GM10248 (cell line): ENCODE measurements around the gene CPLX1.

Source experiments
- CTCF ChIA-PET: fragments of 300-600 bp; sonication (Branson Sonifier 250); formaldehyde crosslinking; extraction: SDS; loops from one replicate; lab custom pipeline; 2021; ENCODE audit warnings: antibody characterized with exemption; lab: Yijun Ruan, JAX
- POLR2A ChIA-PET: fragments of 350-650 bp; sonication (Branson Sonifier 250); formaldehyde crosslinking; extraction: SDS; loops from one replicate; lab custom pipeline; 2020; ENCODE audit warnings: antibody characterized with exemption; lab: Yijun Ruan, JAX
- DNase-seq: peaks from one replicate; pipeline ENCODE4 v3.0.0; 2012; ENCODE audit errors: extremely low spot score
- TF ChIP-seq, protein P1 (sequence below): IDR thresholded peaks from 2 replicates; pipeline ENCODE4 v1.5.1; 2012; ENCODE audit warnings: mild to moderate bottlenecking, low read depth; ENCODE audit errors: extremely low read depth, missing control alignments, control extremely low read depth

CPLX1 gene

DNA sequence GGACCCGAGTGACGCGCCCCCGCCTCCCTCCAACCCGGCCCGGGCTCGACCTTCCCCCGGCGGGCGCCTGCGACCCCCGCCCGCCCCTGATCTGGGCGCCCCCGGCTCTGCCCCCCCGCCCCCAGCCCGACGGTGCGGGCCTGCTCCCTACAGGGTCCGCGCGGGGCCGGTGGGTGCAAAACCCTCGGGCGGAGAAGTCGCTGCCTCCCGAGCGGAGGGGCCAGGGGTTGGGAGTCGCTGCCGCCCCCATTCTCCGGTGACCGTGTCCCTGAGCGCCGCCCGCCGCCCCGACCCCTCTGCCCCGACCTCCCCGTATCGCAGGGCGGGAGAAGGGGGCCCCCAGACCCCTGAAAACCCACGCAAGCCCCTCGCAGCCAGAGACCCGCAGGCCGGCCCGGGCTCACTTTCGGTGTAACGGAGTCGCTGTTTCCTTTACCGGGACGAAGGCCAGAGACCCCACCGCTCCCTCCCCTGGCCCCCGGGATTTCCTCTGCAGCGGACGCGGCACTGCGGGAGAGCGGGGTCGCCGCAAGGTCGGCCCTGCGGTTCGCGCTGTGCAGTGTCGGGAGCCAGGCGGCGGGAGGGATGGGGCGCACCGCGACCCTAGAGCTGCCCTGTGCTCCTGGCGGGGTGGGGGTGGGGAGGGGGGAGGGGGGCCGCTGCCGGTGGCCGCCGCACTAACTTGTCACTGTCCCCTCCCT lies 729 bp upstream of the CPLX1 start:
- ChIA-PET POLR2A (interaction anchor here (0.6 kb wide), 1 partner anchor 43 kb away, joined by 3 read pairs; no protein-coding TSS in a partner anchor), CTCF (no interaction called here)
- TF ChIP-seq, protein P1, sequence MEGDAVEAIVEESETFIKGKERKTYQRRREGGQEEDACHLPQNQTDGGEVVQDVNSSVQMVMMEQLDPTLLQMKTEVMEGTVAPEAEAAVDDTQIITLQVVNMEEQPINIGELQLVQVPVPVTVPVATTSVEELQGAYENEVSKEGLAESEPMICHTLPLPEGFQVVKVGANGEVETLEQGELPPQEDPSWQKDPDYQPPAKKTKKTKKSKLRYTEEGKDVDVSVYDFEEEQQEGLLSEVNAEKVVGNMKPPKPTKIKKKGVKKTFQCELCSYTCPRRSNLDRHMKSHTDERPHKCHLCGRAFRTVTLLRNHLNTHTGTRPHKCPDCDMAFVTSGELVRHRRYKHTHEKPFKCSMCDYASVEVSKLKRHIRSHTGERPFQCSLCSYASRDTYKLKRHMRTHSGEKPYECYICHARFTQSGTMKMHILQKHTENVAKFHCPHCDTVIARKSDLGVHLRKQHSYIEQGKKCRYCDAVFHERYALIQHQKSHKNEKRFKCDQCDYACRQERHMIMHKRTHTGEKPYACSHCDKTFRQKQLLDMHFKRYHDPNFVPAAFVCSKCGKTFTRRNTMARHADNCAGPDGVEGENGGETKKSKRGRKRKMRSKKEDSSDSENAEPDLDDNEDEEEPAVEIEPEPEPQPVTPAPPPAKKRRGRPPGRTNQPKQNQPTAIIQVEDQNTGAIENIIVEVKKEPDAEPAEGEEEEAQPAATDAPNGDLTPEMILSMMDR, result no peak
- no peak for DNase-seq

GRCh38 chr4:825063-825970 lies 612 bp downstream of the CPLX1 start:
- CTCF ChIA-PET, result no interaction called here

DNA sequence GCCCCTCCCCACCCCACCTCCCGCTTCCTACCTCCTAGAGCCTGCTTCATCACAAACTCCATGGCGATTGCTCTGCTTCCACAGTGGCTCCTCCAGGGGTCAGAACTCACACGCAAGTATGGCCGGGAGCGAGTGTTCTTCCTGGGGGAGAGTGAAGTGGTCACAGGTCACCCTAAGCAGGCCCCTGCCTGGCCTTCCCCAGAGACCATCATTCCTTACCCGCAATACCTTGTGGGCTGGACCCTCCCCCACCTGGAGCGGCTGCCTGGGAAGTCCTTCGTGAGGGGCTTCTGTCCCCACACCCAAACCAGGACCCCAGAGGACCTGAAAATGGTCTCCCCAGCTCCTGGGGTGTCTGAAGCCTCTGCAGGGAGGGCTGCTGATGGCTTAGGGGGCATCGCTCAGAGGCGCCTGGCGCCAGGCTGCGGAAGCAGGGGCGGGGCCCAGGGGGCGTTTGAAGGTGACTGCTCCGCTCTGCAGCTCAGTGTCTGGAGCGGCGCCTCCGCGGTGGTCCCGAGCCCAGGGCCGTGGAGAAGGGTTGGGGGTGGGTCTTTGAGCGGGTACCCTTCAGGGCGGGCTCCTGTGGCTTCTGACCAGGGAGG lies 1.4 kb downstream of the CPLX1 start:
- POLR2A ChIA-PET, result no interaction called here

More at GRCh38 chr4:825063-825970, 612 bp downstream of the CPLX1 start:
- POLR2A ChIA-PET, result no interaction called here
- no peak for DNase-seq
- TF ChIP-seq, protein P1, result no peak

DNA sequence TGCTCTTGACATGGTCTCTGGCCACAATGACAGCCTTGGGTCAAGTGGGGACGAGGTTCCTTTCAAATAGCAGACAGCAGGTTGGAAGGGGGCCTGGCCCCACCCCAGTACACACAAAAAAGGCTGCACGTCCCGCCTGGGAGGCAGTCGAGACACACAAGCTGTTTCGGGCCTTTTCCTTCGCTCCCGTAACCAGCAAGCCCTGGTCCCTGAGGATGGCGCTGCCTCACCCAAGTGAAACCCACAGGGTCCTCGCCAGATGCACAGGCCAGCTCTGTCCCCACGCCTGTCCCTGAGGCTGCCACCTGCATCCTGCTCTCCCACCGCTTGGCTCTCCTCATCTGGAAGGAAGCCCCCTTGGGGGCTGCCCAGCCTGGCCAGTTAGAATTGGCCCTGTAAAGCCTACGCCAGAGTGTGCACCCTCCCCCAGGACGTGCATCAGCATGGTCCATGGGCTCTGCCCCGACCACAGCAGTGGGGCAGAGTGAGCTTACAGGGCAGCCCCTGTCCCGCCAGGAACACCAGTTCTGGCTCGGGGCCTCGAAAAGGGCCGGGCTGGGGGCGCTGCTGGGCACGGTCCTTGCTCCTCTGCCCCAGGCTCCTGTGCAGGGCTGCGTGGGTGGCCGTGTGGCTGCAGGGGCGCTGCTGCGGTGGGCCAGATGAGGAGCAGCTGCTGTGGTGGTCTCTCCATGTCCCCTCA lies 2.0 kb downstream of the CPLX1 start:
- CTCF ChIA-PET, result no interaction called here
- POLR2A ChIA-PET, result no interaction called here
- no peak for DNase-seq
- TF ChIP-seq, protein P1, result no peak

More for the DNA sequence above, 1.4 kb downstream of the CPLX1 start:
- TF ChIP-seq, protein P1, result no peak
- CTCF ChIA-PET, result no interaction called here
- no peak for DNase-seq

- POLR2A ChIA-PET, result no interaction called here
- TF ChIP-seq, protein P1, result no peak
- CTCF ChIA-PET, result no interaction called here
- DNase-seq, result no peak
These were observed 2.7 kb downstream of the CPLX1 start for GRCh38 chr4:823176-823760.
